NCI-H446 treated with DMSO at 0.1 percent for 48 hours (cell line): Measurements from ENCODE around the gene SELENOH.
"Not testable (repeated sequence)": the region's sequence is repeated elsewhere in the genome, so short reads cannot be mapped to it uniquely, and the experiment has no call there.

Experiments used
- DNase-seq: peaks from one replicate; lab custom pipeline; 2025; lab: John Stamatoyannopoulos, UW

The SELENOH gene

GRCh38 chr11:57741132-57742086 is at the start of gene SELENOH:
TSS of gene SELENOH (plus strand) at chr11:57741491. CDS start at chr11:57741596, 105 bp downstream.
- DNase-seq = peak; percentile 98

- no peak for DNase-seq
Observed at GRCh38 chr11:57698843-57699365, 42.4 kb upstream of the SELENOH start.

- no peak for DNase-seq
Observed at GRCh38 chr11:57699813-57700212, 41.5 kb upstream of the SELENOH start.

GRCh38 chr11:57700425-57700824 is 40.9 kb upstream of the SELENOH start:
- no peak for DNase-seq

- no peak for DNase-seq
Observed at GRCh38 chr11:57703341-57703740, 38.0 kb upstream of the SELENOH start.

- DNase-seq = no peak
Observed at GRCh38 chr11:57704932-57705331, 36.4 kb upstream of the SELENOH start.

- not testable (repeated sequence) for DNase-seq
Observed at GRCh38 chr11:57705432-57705831, 35.9 kb upstream of the SELENOH start.

GRCh38 chr11:57709802-57710367 is 31.4 kb upstream of the SELENOH start:
- DNase-seq = no peak

- peak; percentile 53 for DNase-seq
Observed at GRCh38 chr11:57711414-57712255, 29.7 kb upstream of the SELENOH start, which contains the start of gene MED19. TSS of gene MED19 (minus strand) at chr11:57712215. CDS start at chr11:57712179, 36 bp downstream.

- DNase-seq = peak; percentile 100
Observed at GRCh38 chr11:57712256-57713150, 28.8 kb upstream of the SELENOH start, which contains the start of gene TMX2. TSS of gene TMX2 (plus strand) at chr11:57712593. CDS start at chr11:57712619, 26 bp downstream.

GRCh38 chr11:57713835-57714234 is 27.5 kb upstream of the SELENOH start:
- DNase-seq = no peak

GRCh38 chr11:57716726-57717125 is 24.6 kb upstream of the SELENOH start:
- DNase-seq = not testable (repeated sequence)

- DNase-seq = no peak
Observed at GRCh38 chr11:57727185-57727584, 14.1 kb upstream of the SELENOH start.

- DNase-seq = no peak
Observed at GRCh38 chr11:57728829-57729228, 12.5 kb upstream of the SELENOH start.

GRCh38 chr11:57729479-57729878 is 11.8 kb upstream of the SELENOH start:
- no peak for DNase-seq

- DNase-seq = no peak
Observed at GRCh38 chr11:57732661-57733060, 8.6 kb upstream of the SELENOH start.

- DNase-seq = no peak
Observed at GRCh38 chr11:57735619-57736298, 5.5 kb upstream of the SELENOH start.

GRCh38 chr11:57742087-57742452 is 779 bp downstream of the SELENOH start:
- DNase-seq = no peak

GRCh38 chr11:57744357-57744756 is 3.1 kb downstream of the SELENOH start:
- DNase-seq = no peak

GRCh38 chr11:57745206-57745605 is 3.9 kb downstream of the SELENOH start:
- DNase-seq = no peak
